AG04450 (cell line): ENCODE measurements around the gene PCNX2. TPM values are rescaled to one million over a fixed set of nuclear protein-coding genes. Genes with fewer than 3 reads are reported as not detected.

Source experiments
- CTCF ChIA-PET: fragments of 300-600, 350-600 bp; formaldehyde crosslinking; extraction: SDS; loops from one replicate; lab custom pipeline; 2022; ENCODE audit warnings: antibody characterized with exemption, inconsistent platforms; lab: Charles Lee
- POLR2A ChIA-PET: fragments of 350-600 bp; formaldehyde crosslinking; extraction: SDS; loops from one replicate; lab custom pipeline; 2021; ENCODE audit warnings: antibody characterized with exemption, inconsistent platforms; lab: Yijun Ruan, JAX
- DNase-seq: peaks from one replicate; pipeline ENCODE4 v3.0.0-alpha.2; 2011; ENCODE audit warnings: low read depth, low spot score
- H3K27ac ChIP-seq: one replicate; pipeline ENCODE4 v1.5.1; 2012; ENCODE audit warnings: low read depth, low read length, control low read depth
- H3K27me3 ChIP-seq: one replicate; pipeline ENCODE4 v1.6.0; 2012; ENCODE audit warnings: low read length; ENCODE audit not compliant: control insufficient read depth, insufficient read depth
- H3K4me3 ChIP-seq: 2 replicates; pipeline ENCODE4 v1.5.1; 2011; ENCODE audit warnings: mild to moderate bottlenecking, low read depth, low read length, control low read depth
- H3K9me3 ChIP-seq: 2 replicates; pipeline ENCODE4 v1.5.1; 2012; ENCODE audit warnings: low read length; ENCODE audit not compliant: control insufficient read depth, insufficient read depth
- CTCF ChIP-seq: IDR thresholded peaks from 2 replicates; pipeline ENCODE4 v1.5.1; 2011; ENCODE audit warnings: low read depth, low read length, control low read depth, inconsistent platforms
- polyA plus RNA-seq: library from polyadenylated mRNA; depleted of rRNA; stranded (reverse); fragments of >200 nt; gene quantifications from 2 replicates; pipeline ENCODE4 v1.2.3, GENCODE V29; 2011

The PCNX2 gene
- polyA plus RNA-seq, 1 experiment = 29.8 TPM

DNA sequence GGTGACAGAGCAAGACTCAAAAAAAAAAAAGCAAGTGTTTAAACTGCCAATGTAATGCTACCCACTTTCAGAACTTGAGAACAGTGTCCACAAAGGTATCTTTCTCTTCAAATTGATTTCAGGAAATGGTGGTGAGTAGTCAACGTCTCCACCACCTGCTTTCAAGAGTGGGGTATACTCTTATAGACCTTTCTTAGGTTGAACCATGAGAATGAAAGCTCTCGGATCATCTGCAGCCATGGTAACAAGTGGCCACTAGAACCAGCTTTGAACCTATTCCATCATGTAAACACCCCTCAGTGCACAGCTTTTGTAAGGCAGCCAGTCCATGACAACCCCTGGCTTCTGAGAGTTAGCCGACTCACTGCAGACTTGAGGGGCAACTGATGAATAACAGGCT, 237.7 kb downstream of the PCNX2 start:
- no peak overlapping the region for H3K27ac ChIP-seq
- TF ChIP-seq CTCF = no peak
- no peaks in the 10 kb centered on the region for H3K9me3 ChIP-seq
- DNase-seq = no peak
- H3K27me3 ChIP-seq = no peaks in the 10 kb centered on the region
- POLR2A ChIA-PET = no interaction called here
- CTCF ChIA-PET = no interaction called here
- no peak overlapping the region for H3K4me3 ChIP-seq

GRCh38 chr1:233055879-233056641, 239.5 kb downstream of the PCNX2 start:
- no peaks in the 10 kb centered on the region for H3K27me3 ChIP-seq
- no peak for TF ChIP-seq CTCF
- H3K9me3 ChIP-seq = no peaks in the 10 kb centered on the region
- ChIA-PET CTCF (no interaction called here), POLR2A (no interaction called here)
- no peak for DNase-seq
- no peak overlapping the region for H3K4me3 ChIP-seq
- no peak overlapping the region for H3K27ac ChIP-seq

DNA sequence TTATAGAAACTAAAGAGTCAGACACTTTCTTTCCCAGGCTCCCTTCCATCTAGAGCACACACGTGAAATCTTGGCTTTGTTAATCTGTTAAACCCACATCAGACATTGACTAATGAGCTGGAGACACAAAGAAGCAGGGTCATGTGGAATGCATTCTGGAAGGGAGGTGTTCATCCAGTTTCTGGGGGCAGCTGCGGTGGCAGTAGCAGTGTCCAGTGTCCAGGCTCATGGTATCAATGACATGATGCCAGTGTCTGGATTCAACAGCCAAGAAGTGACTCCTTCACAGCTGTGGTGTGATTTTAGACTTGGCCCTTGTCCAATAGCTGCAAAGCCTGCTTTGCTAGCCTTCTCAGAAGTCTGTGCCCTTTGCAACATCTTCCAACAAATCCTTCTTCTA, 249.9 kb downstream of the PCNX2 start:
- no peak overlapping the region for H3K27ac ChIP-seq
- DNase-seq = no peak
- ChIA-PET POLR2A (no interaction called here), CTCF (no interaction called here)
- H3K9me3 ChIP-seq = no peaks in the 10 kb centered on the region
- no peaks in the 10 kb centered on the region for H3K27me3 ChIP-seq
- no peak overlapping the region for H3K4me3 ChIP-seq
- no peak for TF ChIP-seq CTCF

GRCh38 chr1:233042834-233043233, 252.7 kb downstream of the PCNX2 start:
- no peak for TF ChIP-seq CTCF
- no peaks in the 10 kb centered on the region for H3K9me3 ChIP-seq
- ChIA-PET POLR2A (no interaction called here), CTCF (no interaction called here)
- no peak overlapping the region for H3K27ac ChIP-seq
- H3K4me3 ChIP-seq = no peak overlapping the region
- no peak for DNase-seq
- no peaks in the 10 kb centered on the region for H3K27me3 ChIP-seq

DNA sequence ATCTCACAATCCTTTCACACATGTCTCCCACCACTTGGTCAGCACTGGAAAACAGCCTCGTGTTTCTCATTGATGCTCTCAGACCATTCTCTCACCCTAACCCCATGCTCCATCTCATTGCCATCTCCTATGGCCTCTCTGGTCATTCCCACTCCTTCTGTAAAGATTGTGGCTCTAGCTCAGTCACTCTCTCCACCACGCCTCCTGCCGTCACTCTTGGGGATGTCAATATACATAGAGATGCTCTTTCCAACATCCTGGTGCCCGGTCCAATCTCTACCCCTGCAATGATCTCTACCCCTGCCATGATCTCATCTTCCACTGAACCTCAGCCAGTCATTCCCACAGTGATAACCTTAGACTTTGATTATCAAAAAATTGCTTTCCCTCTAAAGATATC, 255.0 kb downstream of the PCNX2 start:
- H3K9me3 ChIP-seq = no peaks in the 10 kb centered on the region
- POLR2A ChIA-PET = no interaction called here
- H3K27me3 ChIP-seq = no peaks in the 10 kb centered on the region
- no peak overlapping the region for H3K27ac ChIP-seq
- no peak overlapping the region for H3K4me3 ChIP-seq
- no peak for TF ChIP-seq CTCF
- no peak for DNase-seq
- CTCF ChIA-PET = interaction anchor here (0.5 kb wide), 1 partner anchor 1284 kb away, joined by 3 read pairs; no protein-coding TSS in a partner anchor
